ENCODE results near the gene CAMKMT.
"Not testable (repeated sequence)": the region's sequence is repeated elsewhere in the genome, so short reads cannot be mapped to it uniquely, and the experiment has no call there.

The CAMKMT gene

DNA sequence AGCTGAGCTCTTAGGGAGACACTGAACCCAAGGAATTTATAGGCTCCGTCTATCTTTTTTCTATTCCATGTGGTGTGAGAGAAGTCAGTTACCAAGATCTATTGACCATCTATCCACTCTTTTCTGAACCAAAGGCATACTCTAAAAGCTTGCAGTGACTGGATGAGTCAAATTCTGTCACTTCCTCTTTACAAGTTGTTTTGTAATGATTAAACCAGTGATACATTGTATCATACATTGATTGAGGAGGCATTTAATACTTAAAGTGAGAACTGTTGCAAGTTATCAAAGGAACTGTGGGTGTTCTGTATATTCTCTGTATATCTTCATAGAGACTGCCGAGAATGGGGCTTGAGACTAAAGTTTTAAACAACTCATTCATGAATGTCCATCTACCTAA lies 188.8 kb downstream of the CAMKMT start:
- no peak for DNase-seq (ENCODE audit: low read depth)

DNA sequence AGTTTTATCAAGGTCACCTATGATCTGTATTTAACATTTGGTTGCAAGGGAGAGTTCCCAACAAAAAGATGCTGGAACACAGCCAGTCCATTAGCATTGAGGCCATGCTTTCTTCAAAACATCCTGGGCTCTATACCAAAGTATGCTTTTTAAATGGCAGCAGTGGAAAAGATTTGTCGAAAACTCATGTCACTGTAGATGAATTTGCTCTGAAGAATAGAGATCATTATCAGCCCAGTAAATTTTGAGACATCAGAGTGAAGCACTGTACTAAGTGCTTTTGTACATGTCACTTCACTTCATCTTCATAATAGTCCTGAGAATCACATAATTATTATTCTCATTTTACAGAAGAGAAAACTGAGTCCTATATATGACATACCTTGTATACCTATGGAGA lies 189.8 kb downstream of the CAMKMT start:
- DNase-seq (ENCODE audit: low read depth), result no peak

DNA sequence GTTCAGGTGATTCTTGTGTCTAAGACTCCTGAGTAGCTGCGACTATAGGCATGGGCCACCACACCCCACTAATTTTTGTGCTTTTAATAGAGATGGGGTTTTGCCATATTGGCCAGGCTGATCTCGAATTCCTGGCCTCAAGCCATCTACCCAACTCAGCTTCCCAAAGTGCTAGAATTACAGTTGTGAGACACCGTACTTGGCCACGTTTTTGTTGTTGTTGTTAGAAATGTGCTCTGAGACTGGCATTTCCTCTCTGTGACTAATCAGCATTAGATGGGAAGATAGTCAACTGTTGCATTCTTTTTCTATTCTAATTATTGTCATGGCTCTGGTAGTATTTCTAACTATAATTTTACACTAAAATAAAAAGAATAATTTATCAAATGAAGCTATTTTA lies 191.7 kb downstream of the CAMKMT start:
- DNase-seq (ENCODE audit: low read depth), result no peak

DNA sequence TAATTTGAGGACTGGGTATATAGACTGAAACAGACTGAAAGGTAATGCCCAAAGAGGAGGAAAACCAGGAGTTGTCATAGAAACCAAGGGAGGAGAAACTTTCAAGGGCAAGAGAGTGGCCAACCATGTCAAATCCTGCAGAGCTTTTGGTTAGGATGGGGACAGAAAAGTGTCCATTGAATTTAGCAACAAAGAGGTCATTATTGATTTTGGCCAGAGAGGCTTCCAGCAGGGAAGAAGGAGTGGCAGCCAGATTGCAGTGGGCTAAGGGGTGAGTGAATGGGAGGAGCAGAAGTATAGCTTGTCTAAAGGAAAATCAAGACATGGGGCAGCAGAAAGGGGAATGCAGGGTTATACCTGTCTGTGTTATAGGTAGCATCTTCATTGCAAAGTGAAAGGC lies 194.0 kb downstream of the CAMKMT start:
- DNase-seq (ENCODE audit: low read depth), result no peak

DNA sequence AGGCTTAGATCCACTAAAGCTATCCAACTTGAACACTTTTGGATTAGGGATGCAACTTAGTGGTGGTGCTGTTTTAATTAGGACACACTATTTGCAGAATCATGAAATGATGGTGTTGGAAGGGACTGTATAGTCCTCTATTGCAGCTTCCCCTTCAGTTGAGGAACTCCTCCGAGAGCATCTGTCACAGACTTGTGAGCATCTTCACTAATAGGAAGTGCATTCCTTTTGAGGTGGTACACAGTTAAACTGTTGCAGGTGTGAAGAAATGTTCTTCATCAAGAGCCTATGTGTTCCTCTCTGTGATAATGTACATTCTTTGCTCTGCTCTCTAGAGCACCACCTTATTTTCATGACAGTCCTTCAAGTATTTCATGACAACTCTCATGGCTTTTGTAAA lies 197.4 kb downstream of the CAMKMT start:
- DNase-seq (ENCODE audit: low read depth), result no peak

DNA sequence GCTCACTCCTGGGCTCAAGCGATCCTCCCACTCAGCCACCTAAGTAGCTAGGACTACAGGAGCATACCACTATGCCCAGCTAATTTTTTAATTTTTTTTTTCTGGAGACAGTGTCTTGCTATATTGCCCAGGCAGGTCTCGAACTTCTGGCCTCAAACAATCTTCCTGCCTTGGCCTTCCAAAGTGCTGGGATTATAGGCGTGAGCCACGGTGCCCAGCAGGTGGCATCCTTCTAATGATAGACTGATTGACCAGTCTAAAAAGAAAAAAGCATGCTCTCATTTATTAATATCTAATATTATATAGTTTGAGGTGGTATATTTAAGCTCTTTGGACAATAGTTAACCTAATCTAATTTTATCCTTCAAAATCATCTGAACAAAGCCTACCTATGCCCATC lies 198.6 kb downstream of the CAMKMT start:
- no peak for DNase-seq (ENCODE audit: low read depth)

DNA sequence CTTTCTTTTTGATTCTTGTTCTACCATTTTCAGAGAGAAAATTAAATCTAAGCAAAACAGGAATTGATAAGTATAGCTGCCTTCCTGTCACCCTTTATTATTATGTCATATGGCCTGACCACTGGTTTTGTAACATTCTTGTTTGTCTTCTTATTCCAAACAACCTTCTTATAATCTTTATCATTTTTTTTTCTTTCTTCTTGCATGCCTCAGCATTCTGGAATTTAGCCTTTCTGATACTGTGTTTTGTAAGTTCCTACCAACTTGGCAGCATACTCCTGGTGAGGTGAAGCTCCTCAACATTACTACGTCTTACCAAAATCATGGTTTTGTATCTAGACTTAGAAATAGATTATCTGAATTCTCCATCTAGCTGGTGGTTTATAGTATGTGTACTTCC lies 199.2 kb downstream of the CAMKMT start:
- DNase-seq (ENCODE audit: low read depth), result no peak

DNA sequence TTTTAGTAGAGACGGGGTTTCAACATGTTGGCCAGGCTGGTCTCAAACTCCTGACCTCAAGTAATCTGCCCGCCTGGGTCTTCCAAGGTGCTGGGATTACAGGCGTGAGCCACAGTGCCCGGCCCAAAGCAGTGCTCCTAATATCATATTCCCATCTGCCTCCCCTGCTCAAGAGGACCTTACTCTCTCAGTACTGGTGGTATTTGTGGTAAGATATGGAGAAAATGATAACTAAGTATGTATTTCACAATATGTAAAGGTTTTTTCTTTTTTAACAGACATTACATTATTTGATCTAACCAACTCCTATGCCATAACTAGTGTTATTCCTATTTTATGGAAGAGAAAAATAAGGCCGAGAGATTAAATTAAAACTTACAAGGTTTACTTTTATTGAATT lies 201.0 kb downstream of the CAMKMT start:
- no peak for DNase-seq (ENCODE audit: low read depth)

DNA sequence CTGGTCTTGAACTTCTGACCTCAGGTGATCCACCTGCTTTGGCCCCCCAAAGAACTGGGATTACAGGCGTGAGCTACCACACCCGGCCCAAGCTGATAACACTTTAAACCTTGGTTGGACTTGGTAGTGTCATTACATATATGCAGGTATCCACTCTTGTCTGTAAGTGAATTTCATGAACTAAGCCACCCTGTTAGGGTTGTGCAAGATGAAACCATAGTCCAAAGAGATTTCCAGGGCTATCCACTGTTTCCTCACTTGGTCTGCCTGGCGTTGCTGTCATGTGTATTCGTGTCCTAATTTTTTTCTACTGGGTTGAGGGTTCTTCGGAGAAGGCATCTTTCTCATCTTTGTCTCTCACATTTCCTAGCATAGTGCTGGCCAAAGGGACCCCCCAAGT lies 203.0 kb downstream of the CAMKMT start:
- no peak for DNase-seq (ENCODE audit: low read depth)

DNA sequence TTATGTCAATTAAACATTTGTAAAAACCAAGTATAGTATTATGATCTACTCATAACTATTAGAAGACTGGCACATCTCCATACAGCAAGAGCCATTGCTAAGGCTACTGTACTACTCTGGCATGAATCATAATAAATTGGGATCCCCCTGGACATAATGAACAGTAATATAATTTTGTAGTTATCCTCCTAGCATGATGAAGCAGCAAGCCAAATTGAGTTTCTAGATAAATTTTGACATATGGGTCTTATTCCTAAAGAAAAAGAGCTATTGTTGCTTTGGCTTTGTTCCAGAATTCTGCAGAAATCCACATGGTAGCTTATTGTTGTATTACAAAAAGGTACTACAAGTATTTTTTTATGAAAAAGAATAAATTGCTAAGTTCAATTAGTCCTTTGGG lies 204.3 kb downstream of the CAMKMT start:
- no peak for DNase-seq (ENCODE audit: low read depth)

DNA sequence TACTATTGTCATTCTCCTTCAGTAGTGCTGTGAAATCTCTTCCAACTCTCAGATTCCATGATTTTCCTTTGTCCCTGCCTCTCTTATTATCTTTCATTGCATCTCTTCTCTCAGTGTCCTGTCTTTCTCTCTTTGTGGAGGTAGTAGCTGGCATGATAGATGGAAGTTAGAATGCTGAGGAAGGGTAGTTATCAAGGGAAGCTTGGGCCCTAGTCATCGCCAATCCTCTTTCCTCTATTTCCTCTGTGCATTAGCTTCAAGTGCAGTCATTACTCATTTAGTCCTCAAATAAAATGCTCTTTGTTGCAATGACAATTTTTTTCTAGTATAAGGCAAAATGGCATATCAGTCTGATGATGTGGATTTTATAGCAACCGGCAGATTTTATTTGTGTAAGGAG lies 207.7 kb downstream of the CAMKMT start:
- DNase-seq (ENCODE audit: low read depth), result no peak

DNA sequence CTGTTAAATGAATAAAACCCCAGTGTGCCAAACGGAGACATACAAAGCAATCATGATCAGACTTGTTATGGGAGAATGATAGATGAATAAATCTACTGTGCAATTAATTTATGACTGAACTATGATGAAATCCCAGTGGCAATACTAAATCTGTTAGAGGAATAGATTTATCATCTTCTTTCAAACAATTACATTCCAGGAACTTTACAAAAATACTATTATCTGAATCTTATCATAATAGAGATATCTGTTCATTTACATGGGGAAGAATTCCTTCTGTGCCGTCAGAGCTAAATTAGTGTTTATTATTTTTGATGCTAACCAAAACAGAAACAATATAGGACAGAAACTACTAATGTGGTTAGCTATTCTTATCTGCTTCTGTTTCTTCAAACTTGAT lies 208.5 kb downstream of the CAMKMT start:
- DNase-seq (ENCODE audit: low read depth), result no peak

DNA sequence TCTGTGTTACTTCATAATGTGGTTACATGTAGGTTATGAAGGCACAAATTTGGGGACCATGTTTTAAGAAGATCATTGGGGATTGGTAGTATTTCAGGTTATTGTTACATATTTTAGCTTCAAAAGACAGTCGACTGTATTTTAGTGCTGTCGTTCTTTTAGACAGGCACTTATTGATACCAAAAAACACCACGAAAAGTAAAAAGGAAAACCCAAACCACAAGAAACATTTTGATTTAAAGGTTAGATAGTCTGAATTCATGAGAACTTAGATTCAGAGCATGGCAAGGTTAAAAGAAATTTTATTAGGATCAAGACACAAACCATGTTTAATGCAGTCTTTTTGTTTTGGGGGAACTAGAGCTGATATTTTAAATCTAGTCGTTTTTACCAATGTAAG lies 209.0 kb downstream of the CAMKMT start:
- DNase-seq (ENCODE audit: low read depth), result no peak

DNA sequence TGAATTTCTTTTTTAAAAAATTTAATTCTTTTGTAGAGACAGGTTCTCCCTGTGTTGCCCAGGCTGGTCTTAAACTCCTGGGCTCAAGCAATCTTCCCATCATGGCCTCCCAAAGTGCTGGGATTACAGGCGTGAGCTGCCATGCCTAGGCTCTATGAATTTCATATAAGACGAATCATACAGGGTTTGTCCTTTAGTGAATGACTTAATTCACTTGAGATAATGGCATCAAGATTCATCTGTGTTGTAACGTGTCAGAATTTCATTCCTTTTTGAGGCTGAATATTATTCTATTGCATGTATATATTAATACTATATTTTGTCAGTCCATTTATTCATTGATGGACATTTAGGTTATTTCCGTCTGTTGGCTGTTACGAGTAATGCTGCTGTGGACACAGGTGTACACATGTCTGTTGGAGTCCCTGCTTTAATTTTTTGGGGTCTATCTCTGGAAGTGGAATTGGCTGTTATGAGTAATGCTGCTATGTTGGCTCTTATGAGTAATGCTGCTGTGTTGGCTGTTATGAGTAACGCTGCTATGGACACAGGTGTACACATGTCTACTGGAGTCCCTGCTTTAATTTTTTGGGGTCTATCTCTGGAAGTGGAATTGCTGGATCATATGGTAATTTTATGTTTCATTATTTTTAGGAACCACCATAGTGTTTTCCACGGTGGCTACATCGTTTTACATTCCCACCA lies 210.6 kb downstream of the CAMKMT start:
- DNase-seq (ENCODE audit: low read depth), result no peak

DNA sequence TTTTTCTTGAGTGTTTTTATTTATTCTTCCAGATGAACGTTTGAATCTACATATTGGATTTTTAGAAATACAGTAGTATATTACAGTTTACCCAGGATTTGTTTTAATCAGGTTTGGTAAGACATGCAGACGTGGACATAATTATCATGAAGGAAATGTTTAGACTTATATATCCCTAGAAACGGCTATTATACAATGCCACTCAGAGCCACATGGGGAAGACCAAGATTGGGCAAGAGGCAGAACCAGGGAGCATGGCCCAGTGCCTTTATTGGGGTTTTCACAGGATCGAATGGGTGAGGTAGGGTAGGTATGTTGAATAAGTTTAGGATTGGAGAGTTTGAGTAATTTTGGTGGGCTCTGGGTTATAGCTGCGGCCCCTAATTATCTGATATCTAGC lies 212.2 kb downstream of the CAMKMT start:
- no peak for DNase-seq (ENCODE audit: low read depth)

DNA sequence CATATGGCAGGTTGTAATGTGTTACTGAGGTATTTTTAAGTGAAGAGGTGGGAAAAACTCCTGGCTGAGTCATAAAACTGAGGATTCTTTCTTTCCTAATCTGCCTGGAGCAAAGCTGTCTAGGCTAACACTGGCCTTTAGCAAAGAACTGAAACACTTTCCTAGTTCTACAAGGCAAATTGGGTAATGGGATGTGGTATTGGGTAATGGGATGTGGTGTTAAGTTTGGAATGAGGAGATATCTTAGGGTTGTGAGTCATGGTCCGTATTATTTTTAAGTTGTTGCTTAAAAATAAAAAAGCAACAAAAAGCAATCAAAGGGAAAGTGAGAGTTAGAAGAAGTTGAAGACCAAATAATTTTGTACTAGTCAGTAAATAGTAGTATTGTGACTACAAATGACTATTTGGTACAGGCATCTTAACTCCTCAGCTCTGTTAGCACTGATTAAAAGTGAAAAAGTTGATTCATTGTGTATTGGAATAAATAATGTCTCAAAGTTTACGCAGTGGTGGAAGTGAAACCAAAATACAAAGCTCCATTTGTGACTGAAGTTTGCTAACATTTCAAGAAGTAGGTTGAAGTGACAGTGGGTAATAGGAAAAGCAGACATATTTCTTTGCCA lies 216.8 kb downstream of the CAMKMT start:
- no peak for DNase-seq (ENCODE audit: low read depth)

DNA sequence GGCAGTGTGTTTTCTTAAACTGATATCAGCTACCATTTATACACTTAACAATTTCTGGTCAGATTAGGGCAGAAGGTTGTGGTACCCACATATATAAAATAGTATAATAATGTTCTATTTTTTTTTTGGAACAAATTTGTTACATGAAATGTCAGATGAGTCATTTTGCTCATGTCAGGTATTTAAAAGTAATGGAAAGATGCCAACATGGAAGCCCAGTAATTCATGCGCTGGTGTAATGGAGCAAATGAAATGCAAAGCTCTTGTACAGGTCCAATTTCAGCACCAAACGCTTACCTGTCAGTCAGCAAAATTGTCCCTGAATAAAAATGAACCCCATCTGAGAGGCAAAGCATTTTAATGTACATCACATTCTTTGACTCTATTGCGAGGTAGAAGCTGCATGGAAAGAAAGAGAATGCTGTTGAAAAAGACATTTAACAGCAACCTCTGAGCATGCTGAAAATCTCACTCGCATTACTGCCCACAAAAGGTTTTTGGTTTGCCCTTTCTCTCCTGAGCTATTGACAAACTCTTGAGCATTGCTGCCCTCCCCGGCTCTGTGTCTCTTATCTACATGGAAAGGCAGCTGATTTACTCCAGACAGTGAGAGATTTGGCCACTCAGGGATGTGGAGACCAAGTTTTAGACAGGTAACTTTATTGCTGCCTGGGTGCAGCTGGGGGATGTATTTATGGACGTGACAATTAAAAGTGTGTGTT lies 217.5 kb downstream of the CAMKMT start:
- DNase-seq (ENCODE audit: low read depth), result no peak

DNA sequence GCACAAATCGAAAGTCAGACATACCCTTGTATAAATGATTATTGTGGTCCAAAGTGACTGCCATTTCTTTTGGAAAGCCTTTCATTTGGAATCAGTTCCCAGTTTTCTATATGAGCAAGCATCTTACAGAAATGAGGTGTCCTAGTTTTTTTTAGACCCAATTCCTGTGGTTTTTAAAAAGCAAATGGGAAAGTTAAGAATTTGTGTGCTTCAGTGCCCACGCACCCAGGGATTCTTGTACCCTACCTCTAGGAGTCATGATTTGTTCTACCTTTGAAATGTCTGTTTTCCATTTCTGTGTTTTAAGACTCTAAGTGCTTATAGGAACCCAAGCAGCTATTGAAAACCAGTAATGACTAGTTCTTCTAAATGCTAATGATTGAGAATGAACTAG lies 218.1 kb downstream of the CAMKMT start:
- DNase-seq (ENCODE audit: low read depth), result no peak

DNA sequence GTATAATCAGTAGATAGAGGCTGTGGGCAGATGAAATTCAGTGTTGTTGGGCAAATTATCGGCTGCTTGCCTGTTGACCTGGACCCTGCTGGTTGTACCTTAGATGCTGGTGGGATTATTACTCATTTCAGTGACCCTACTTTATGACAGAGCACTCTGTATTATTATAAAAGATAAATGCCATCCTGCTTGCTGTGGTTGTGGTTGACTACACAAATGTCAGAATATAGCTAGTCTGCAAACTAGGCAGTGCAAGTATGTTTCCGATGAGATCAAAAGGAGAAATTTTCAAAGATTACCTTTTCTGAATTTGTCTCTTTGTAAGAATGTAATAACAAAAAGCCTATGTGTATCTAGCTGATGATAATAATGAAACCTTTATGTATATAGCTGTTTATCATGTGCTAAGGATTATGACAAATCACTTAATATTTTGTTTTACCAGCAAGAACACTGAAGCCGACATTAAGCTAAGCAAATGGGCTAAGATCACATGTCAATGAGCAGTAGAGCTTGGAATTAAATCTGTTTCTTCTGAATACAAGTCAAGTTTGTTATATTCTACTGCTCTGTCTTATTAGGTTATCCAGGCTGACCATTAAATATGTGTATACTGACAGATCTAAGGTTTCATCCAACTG lies 219.2 kb downstream of the CAMKMT start:
- DNase-seq (ENCODE audit: low read depth), result no peak

DNA sequence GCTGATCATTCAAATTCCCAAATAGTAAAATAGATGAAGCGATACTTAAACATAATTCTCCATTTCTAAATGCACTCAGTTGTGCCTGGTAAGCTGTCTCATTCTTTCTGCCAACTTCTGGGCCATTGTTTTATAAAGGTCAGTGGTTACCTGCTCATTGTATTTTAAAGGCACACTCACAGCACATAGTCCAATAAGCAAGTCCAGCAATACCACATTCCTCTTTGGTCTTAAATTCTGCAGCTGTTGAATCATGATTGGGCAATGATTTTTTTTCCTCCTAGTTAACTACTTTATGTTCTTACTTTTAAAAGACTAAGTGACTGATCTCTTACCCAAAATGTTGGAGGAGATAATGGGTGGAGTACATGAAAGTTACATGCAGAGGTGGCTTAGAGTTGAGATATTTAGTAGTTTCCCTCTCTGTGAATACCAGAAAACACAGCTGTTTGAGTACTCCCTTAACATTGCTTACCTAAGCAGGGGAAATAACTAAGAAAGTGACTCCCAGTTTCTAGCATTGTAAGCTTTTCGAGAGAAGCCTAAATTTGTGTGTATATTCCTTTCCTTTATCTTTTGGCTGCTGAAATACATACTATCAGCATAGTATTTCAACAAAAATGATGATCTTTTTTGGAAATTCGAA lies 220.7 kb downstream of the CAMKMT start:
- DNase-seq (ENCODE audit: low read depth), result no peak

DNA sequence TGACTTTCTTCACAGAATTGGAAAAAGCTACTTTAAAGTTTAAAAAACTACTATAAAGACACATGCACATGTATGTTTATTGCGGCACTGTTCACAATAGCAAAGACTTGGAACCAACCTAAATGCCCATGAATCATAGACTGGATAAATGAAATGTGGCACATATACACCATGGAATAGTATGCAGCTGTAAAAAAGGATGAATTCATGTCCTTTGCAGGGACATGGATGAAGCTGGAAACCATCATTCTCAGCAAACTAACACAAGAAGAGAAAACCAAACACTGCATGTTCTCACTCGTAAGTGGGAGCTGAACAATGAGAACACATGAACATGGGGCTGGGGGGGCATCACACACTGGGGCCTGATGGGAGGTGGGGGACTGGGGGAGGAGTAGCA lies 233.9 kb downstream of the CAMKMT start:
- DNase-seq (ENCODE audit: low read depth), result not testable (repeated sequence)

DNA sequence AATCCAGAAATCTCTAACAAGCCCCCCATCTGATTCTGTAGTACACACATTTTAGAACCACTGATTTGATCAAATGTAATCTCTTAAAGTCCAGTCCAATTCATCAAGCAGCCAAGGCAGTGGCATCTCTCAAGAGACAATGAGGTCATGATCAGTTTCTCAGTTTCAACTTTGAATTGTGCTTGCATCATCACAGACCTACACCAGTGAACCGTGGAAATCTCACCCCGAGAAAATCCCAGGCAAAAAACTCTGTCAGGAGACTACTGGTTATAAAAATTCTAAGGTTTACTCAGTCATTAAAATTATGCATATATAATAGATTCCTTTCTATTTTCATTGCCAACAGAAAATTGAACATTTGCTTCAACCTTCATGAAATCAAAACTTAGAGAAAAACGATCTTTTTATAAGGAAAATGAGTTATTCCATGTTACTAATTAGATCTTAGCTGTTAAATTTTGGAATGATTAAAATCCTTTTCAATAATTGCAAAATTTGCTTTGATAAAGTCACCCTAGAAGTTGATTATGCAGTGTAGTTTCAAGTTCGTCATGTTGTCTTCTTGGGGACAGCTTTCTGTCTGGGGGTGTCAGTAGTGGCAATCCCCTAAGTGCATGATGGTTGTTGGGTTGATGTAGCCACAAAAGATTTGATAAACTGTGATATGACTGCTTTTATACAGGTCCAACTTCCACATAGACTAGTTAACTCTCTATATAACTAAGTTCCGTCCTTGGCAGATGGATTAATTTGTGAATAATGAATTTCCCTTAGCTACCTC lies 235.0 kb downstream of the CAMKMT start:
- DNase-seq (ENCODE audit: low read depth), result no peak

Measured in stimulated activated CD8-positive, alpha-beta memory T cell treated with anti-CD3 and anti-CD28 coated beads, Interleukin-12 subunit alpha, Interleukin-12 subunit beta, amount 100 ng/mL, for 4 hours (primary cell).